Body of pancreas (tissue), 4 donors: Measurements from ENCODE around the gene CUZD1. TPM values are rescaled to one million over a fixed set of nuclear protein-coding genes. Genes with fewer than 3 reads are reported as not detected.
A peak's percentile ranks its signal among the peaks of the same experiment; 100 is the strongest.

Experiments used
- ATAC-seq: fragments of 150-250 bp; one replicate; pipeline ENCODE4 v1.9.1; 2016
- DNase-seq, 4 donors: peaks; one replicate each; pipeline ENCODE4 v3.0.0-alpha.2; 2019
- H3K27ac ChIP-seq, 4 donors: fragments of 200-600 bp; sonication (generic); 1 replicate in 3 of 4; 2 replicates in 1 of 4; pipeline versions ENCODE4 v1.5.1 to v1.6.1; 2016 to 2019; ENCODE audit warnings: mild to moderate bottlenecking in 1 of 4, mixed read lengths in 1 of 4, moderate library complexity in 1 of 4
- H3K27me3 ChIP-seq, 2 donors: fragments of 200-600 bp; sonication (generic); one replicate each; pipeline ENCODE4 v1.6.0; 2016; ENCODE audit warnings: mild to moderate bottlenecking in 1 of 2
- H3K36me3 ChIP-seq, 2 donors: fragments of 200-600 bp; sonication (generic); replicated peaks in 1 of 2; 2 replicates each; pipeline ENCODE4 v1.5.1; 2016; ENCODE audit warnings: low read depth in 2 of 2; ENCODE audit not compliant: insufficient read depth in 1 of 2
- H3K4me1 ChIP-seq: fragments of 200-600 bp; sonication (generic); one replicate; pipeline ENCODE4 v1.6.0; 2016
- H3K4me3 ChIP-seq, 2 donors: fragments of 200-600 bp; sonication (generic); 1 replicate in 1 of 2; 2 replicates in 1 of 2; pipeline ENCODE4 v1.5.1; 2016 to 2019
- H3K9me3 ChIP-seq, 3 donors: fragments of 200-600 bp; sonication (generic); 1 replicate in 2 of 3; 2 replicates in 1 of 3; pipeline ENCODE4 v1.5.1; 2016
- CTCF ChIP-seq, 7 experiments: fragments of 450-650 bp in 4 of 7; fragments of 200-600 bp in 3 of 7; sonication (generic) in 3 of 7; IDR thresholded peaks; one replicate each; pipeline ENCODE4 v1.5.1; 2016 to 2019; ENCODE audit warnings: antibody characterized with exemption in 7 of 7
- POLR2A ChIP-seq, 3 donors: fragments of 450-650 bp; IDR thresholded peaks; one replicate each; pipeline ENCODE4 v1.6.1; 2016; ENCODE audit warnings: antibody characterized with exemption in 3 of 3, mild to moderate bottlenecking in 2 of 3
- WGBS, 2 donors: methylation state at CpG; one replicate each; pipeline ENCODE4 v1.1.5; 2017; 5-methylcytosine and 5-hydroxymethylcytosine counted together
- intact Hi-C: fragments of 100-400 bp; cut with DNase I; formaldehyde crosslinking; loops from one replicate; pipeline ENCODE4 v1.15.1; 2023
- total RNA-seq, 2 donors: library from RNA; depleted of rRNA; stranded (reverse); fragments of >200 nt; gene quantifications; one replicate each; pipeline ENCODE4 v1.1.0, GENCODE V29; 2016

Gene CUZD1
- total RNA-seq, 2 donors from 2014 or later: 225 to 837 TPM

- Histone ChIP-seq H3K27me3 (no peaks in the 10 kb centered on the region), H3K9me3 (no peaks in the 10 kb centered on the region), H3K27ac (peak overlapping the region; percentile 76 to 93 (median 84)), H3K4me1 (peaks cover 66% of the 10 kb centered on the region), H3K36me3 (no peaks in the 10 kb centered on the region), H3K4me3 (no peak overlapping the region)
- TF ChIP-seq CTCF (IDR thresholded peaks at IDR 0.05) (no peak), POLR2A (IDR thresholded peaks at IDR 0.05) (peak in 1 of 3 donors; percentile 31)
- intact Hi-C loops: no loop called here
- peak; percentile 69 for ATAC-seq
- peak; percentile 77 to 91 (median 84) for DNase-seq
- WGBS, 2 donors: 16 to 26% methylated on average over 5 of the region's 5 CpGs
Observed at GRCh38 chr10:122850705-122851640, 5.3 kb upstream of the CUZD1 start.

DNA sequence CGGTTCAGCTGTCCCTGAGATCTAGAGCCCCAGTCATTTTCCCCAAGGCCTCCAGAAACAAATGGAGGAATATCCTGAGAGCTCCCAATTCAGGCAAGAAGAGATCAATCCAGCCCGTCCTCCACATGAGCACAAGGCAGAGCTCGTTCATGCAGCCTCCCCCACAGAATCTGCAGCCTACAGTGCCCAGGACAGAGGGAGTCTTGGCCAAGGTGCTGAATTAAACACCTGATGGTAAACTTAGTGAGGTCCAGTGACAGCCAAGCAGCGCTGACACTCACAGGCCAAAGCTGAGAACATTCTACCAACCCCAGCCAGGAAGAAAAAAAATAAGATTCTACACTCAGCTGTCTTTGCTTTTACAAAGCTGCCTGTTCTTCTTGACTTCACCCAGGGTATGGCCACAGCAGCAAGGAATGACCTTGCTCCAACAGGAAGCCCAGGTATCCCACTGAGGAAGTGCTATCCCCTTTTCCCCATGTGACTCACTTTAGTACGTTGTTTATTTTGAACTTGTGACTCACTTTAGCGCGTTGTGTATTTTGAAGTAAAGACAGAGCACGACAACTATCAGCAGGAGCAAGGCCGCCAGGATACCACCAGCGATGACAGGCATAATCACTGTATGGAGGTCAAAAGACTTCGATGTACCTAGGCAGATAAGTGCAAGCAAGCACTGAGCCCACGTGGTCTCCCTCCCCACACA, 4.4 kb upstream of the CUZD1 start:
- Histone ChIP-seq H3K4me1 (peaks cover 67% of the 10 kb centered on the region), H3K4me3 (no peak overlapping the region), H3K9me3 (no peaks in the 10 kb centered on the region), H3K27me3 (no peaks in the 10 kb centered on the region), H3K27ac (peak overlapping the region; percentile 76 to 93 (median 84)), H3K36me3 (no peaks in the 10 kb centered on the region)
- peak; percentile 36 for ATAC-seq
- TF ChIP-seq POLR2A (IDR thresholded peaks at IDR 0.05) (peak in 1 of 3 donors; percentile 35), CTCF (IDR thresholded peaks at IDR 0.05) (no peak)
- WGBS, 2 donors: 47% methylated on average over 12 of the region's 12 CpGs
- intact Hi-C loops: no loop called here
- peak in 3 of 4 donors; percentile 37 to 67 (median 58) for DNase-seq

GRCh38 chr10:122849090-122849489, 3.4 kb upstream of the CUZD1 start:
- DNase-seq: peak in 1 of 4 donors; percentile 26
- no peak for ATAC-seq
- no peak overlapping the region for H3K4me3 ChIP-seq
- H3K27me3 ChIP-seq: no peaks in the 10 kb centered on the region
- WGBS, 2 donors: 27 to 43% methylated on average over 2 of the region's 2 CpGs
- H3K27ac ChIP-seq: peak overlapping the region; percentile 76 to 93 (median 84)
- H3K4me1 ChIP-seq: peaks cover 67% of the 10 kb centered on the region
- intact Hi-C loops: no loop called here
- H3K9me3 ChIP-seq: no peaks in the 10 kb centered on the region
- TF ChIP-seq POLR2A (IDR thresholded peaks at IDR 0.05): no peak
- TF ChIP-seq CTCF (IDR thresholded peaks at IDR 0.05): no peak
- H3K36me3 ChIP-seq: no peaks in the 10 kb centered on the region

DNA sequence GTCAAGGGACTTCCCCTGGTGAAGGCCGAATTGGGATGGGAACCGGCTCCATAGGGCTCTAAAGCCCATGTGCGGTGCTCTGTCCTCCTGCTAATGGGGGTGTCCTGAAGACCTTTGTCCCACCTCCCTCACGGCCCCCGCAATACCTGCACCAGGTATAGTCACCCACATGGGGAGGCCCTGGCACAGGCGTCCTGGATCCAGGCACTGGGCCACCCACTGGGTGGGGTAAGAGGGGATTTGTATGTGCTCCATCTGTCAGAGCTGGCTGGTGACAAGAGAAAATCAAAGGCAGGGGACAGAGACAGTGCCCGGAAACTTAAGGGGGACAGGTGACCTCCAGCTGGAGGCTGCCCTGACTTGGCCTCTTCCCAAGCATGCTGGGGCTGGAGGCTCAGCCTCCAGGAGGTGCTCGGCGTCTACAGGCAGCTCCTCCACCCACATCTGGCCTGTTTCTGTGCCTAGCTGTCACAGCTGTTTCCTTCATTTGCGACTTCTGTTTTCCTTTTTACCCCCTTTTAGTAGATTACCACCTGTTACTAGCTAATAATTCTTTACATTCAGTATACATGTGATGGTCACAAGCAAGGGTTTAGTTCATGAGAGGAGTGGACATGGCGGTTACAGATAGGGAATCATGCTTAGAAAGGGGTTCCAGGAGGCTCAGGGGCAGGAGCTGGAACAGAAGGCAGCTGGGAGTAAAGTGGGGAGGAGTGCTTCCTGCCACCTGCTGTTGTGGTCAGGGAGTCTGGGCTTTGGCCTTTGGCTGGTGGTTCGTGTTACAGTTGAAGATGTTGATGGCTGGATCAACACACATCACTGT, 2.3 kb upstream of the CUZD1 start:
- Histone ChIP-seq H3K4me1 (peaks cover 67% of the 10 kb centered on the region), H3K9me3 (no peaks in the 10 kb centered on the region), H3K4me3 (no peak overlapping the region), H3K27me3 (no peaks in the 10 kb centered on the region), H3K27ac (peak overlapping the region; percentile 57 to 93 (median 84)), H3K36me3 (peaks cover 0 to under 1% of the 10 kb centered on the region in 2 donors)
- 67 to 80% methylated on average over 7 to 12 of the region's 12 CpGs for WGBS, 2 donors
- ATAC-seq (no peak), DNase-seq (peak in 3 of 4 donors; percentile 41 to 52 (median 49))
- TF ChIP-seq CTCF (IDR thresholded peaks at IDR 0.05) (no peak), POLR2A (IDR thresholded peaks at IDR 0.05) (no peak)
- intact Hi-C loops: no loop called here
